Measurements from ENCODE around the gene RGS6.

Gene RGS6

DNA sequence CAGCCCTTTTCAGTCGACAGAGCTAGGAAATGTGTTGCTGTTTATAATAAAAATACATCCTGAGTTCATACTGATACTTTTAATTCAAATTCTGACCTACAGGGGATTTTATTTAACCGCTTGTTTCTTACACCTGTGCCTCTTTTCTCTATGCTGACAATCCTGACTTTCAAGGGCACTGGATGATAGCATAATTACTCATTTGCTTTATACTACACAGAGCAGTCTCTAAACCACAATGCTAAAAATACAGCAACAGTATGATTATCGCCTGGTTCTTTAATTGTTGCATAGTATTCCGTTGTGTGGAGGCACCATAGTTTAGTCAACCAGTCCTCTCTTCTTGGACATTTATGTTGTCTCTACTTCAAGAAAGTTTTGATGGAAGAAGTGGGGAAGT is 588.8 kb downstream of the RGS6 start:
- in situ Hi-C loops (cut with MboI; ENCODE audit: low sequenced_read_pairs): loop anchor here (10.0 kb wide), 1 partner anchor 374 kb away; the partner anchor contains the start of gene DPF3

GRCh38 chr14:72521968-72522741 is 589.9 kb downstream of the RGS6 start:
- in situ Hi-C loops (cut with MboI; ENCODE audit: low sequenced_read_pairs): loop anchor here (10.0 kb wide), 1 partner anchor 373 kb away; the partner anchor contains the start of gene DPF3

- in situ Hi-C loops (cut with MboI; ENCODE audit: low sequenced_read_pairs): loop anchor here (10.0 kb wide), 1 partner anchor 372 kb away; the partner anchor contains the start of gene DPF3
These were observed 590.6 kb downstream of the RGS6 start for GRCh38 chr14:72522847-72523246.

- in situ Hi-C loops (cut with MboI; ENCODE audit: low sequenced_read_pairs): loop anchor here (10.0 kb wide), 1 partner anchor 371 kb away; the partner anchor contains the start of gene DPF3
These were observed 591.4 kb downstream of the RGS6 start for GRCh38 chr14:72523424-72524294.

DNA sequence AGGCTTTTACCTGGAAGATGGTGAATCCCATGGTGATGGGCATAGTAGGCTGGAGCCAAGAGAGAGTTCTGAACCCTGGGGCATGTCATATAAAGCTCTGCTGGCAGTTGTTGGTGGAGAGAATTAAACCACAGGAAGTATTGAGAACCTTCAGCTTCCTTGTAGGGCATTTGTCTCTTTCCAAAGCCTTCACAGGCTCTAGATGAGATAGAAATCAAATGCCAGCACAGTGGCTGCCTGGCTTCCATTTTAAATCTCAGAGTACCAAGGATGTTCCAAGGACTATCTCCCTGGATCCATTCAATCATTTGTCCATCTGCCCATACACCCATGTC is 592.0 kb downstream of the RGS6 start:
- in situ Hi-C loops (cut with MboI; ENCODE audit: low sequenced_read_pairs): loop anchor here (10.0 kb wide), 1 partner anchor 371 kb away; the partner anchor contains the start of gene DPF3

- in situ Hi-C loops (cut with MboI; ENCODE audit: low sequenced_read_pairs): loop anchor here (10.0 kb wide), 1 partner anchor 370 kb away; the partner anchor contains the start of gene DPF3
These were observed 593.1 kb downstream of the RGS6 start for GRCh38 chr14:72525087-72525915.

- in situ Hi-C loops (cut with MboI; ENCODE audit: low sequenced_read_pairs): loop anchor here (10.0 kb wide), 1 partner anchor 367 kb away; the partner anchor contains the start of gene DPF3
These were observed 595.4 kb downstream of the RGS6 start for GRCh38 chr14:72527591-72527990.

DNA sequence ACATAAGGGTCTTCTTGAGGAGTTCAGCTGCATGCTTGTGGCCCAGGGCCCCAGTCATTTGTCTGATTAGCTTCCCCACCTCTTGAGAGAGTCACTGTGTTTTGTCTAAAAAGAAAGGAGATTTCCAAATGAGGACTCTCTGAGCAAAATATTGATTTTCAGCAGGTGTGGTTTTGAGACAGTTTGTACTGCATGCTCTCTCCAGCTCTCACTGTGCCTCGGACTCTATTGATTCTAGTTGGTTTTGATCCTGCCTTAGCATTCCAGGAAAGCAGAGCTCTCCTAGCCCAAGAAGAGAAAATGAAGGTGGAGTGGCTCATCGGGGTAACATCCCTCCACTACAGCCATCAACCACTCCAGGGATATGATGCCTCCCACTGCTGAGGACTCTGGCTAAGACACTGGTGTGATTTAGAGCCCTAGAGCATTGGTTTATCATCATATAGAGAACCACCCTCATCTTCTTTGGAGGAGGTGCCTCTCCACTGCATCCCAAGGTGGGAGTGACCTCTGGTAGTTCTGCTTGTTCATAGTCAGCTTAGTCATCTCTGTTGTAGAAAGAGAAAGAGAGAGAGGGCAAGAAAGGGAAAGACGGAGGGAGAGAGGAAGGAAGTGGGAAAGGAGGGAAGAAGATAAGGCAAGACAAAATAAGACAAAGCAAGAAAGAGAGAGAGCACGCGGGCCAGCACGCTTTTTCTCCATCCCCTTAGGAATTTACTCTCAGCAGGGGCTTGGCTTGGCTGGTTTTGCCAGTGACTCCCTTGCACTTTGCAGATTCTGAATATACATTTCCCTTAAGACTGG is 596.0 kb downstream of the RGS6 start:
- in situ Hi-C loops (cut with MboI; ENCODE audit: low sequenced_read_pairs): loop anchor here (10.0 kb wide), 1 partner anchor 367 kb away; the partner anchor contains the start of gene DPF3

DNA sequence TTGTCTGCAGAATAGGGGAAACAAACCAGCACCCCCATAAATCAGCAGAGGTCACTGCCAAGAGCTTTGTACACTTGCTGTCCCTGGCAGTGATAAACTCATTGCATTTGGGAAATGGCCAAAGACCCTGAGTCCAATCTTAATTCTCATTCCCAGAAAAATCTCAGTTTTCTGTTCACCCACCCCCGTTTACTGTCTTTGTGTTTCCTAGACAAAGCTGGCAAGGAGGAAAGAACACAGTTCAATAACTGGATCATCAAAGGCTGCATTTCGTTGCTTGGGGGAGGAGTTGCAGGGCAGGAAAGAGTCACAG is 596.6 kb downstream of the RGS6 start:
- in situ Hi-C loops (cut with MboI; ENCODE audit: low sequenced_read_pairs): loop anchor here (10.0 kb wide), 1 partner anchor 366 kb away; the partner anchor contains the start of gene DPF3

- in situ Hi-C loops (cut with MboI; ENCODE audit: low sequenced_read_pairs): no loop called here
These were observed 600.6 kb downstream of the RGS6 start for GRCh38 chr14:72532686-72533454.

GRCh38 chr14:72535485-72535884 is 603.3 kb downstream of the RGS6 start:
- in situ Hi-C loops (cut with MboI; ENCODE audit: low sequenced_read_pairs): no loop called here

GRCh38 chr14:72538387-72538786 is 606.2 kb downstream of the RGS6 start:
- in situ Hi-C loops (cut with MboI; ENCODE audit: low sequenced_read_pairs): no loop called here

DNA sequence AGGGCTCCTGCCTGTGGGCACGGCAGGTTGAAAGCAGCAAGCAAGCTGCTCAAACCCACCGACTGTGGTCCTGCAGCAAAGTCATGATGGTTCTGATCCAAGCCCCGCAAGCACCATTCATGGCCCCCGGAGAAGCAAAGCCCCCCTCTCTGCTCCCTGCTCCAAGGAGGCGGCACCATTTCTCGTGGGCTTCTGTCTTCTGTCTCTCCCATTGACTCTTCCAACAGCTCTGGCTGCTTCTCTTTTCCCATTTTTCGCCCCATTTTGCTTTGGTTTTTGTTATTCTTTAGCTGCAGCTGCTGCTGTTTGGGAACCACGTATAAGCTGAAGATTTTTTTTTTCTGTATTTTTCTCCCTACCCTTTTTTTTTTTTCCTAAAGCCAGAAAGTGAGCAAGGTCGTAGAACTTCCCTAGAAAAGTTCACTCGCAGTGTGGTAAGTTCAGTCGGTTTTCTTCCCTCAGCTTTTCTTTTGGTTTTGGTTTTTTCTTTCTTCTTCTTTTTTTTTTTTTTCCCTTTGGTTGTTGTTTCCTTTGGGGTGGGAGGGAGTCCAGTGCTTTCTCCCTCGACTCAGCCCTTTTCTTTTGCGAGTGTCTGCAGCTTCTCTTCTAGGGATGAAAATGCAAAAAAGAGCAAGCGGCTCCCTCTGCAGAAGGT is 607.6 kb downstream of the RGS6 start:
- in situ Hi-C loops (cut with MboI; ENCODE audit: low sequenced_read_pairs): no loop called here

DNA sequence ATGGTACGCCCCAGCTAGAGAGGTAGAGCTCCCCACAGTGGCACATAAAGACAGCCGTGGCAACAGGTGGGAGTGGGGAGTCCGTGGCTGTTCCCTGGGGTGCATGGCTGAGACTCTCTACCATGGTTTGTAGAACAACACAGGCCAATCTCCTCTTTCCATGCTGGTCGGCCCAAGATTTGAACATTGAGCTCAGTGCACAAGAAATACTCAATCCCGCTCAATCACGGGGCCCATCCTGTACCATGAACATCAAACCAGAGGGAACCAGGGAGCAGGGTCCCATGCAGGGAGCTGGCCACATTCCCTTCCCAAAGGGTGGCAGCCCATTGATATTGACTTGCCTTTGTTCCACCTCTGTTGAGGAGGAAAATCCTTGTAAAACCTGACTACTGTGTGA is 608.6 kb downstream of the RGS6 start:
- in situ Hi-C loops (cut with MboI; ENCODE audit: low sequenced_read_pairs): no loop called here

DNA sequence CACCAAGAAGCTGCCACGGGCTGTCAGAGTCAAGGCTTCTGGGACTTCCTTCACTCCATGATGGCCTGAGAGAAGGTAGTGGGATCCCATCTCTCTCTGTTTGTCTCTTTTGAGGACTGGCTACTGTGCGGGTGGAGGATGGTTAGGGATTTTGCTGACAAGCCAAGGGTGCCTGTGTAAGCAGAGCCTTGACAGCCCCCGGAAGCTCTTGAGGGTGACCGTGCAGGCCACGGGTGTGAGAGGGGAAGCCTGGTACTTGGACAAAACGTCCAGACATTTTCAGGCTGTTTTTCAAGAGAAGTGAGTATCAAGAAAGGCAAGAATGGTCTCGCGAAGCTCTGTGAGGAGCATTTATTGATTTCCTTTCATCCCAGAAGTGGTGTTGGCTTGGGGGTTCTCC is 609.3 kb downstream of the RGS6 start:
- in situ Hi-C loops (cut with MboI; ENCODE audit: low sequenced_read_pairs): no loop called here

DNA sequence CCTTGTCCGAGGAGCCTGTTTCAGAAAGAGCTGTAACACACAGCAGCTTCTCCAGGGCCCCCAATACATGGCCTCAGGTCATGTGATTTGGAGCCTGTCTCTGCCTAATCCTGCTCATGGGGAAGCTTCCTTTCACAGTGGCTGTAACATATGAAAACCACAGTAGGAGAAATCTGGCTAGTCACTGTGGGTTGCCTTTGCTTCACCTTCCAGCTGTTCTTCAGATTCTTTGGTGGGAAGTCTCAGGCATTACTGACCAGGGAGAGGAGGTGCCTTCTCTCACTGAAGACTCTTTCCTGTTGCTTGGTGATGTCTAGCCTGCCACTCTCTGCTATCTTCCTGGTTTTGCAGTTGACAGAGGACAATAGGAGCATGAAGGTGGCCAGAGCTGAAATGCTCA is 611.1 kb downstream of the RGS6 start:
- in situ Hi-C loops (cut with MboI; ENCODE audit: low sequenced_read_pairs): no loop called here

DNA sequence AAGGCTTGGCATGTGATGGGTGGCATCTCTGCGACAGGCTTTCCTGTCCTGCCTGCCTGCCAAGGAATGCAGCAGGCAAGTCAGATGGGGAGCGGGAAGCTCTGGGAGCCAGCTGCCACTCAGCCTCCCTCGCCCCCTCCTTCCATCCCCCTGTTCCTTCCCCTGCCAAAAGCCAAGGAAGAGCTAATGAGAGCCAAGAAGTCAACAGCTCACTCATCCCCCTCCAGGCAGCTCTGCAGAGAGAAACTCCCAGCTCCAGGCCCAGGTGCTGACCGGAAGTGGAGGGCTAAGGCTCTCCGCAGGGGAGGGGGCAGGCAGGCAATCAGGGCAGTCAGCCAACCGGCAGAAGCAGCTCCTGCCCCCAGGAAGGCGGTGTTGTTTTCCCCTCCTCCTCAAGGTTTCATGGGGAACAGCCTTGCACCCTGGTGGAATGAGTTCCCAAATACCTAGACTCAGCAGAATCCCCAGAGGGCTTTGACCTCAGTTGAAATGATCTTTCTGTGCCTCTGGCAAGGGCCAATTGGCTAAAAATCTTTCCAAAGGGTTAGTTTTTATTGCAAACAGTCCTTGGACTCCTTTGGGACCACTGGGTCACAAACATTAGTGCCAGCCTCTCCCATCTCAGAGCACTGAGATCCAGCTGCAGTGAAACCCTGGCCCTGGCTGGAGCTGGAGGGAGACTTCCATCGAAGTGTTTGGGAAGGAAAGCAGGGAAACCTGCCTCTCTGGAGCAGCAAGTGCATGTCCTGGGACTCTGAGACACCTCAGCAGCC is 612.6 kb downstream of the RGS6 start:
- in situ Hi-C loops (cut with MboI; ENCODE audit: low sequenced_read_pairs): no loop called here

Data from HL-60/S4 (cell line).